Loucy (cell line): Measurements from ENCODE around the gene AGBL1.

ENCODE experiments used
- EZH2phosphoT487 ChIP-seq: fragments of 200-600 bp; IDR thresholded peaks from 2 replicates; pipeline ENCODE4 v1.6.1; 2018; ENCODE audit warnings: antibody characterized with exemption, mild to moderate bottlenecking, moderate library complexity, borderline replicate concordance
- TF ChIP-seq, protein P1 (sequence below): fragments of 200-600 bp; sonication (generic); conservative IDR thresholded peaks from 2 replicates; pipeline ENCODE4 v1.5.1; 2014; ENCODE audit warnings: mild to moderate bottlenecking, antibody characterized with exemption, low read length

DNA sequence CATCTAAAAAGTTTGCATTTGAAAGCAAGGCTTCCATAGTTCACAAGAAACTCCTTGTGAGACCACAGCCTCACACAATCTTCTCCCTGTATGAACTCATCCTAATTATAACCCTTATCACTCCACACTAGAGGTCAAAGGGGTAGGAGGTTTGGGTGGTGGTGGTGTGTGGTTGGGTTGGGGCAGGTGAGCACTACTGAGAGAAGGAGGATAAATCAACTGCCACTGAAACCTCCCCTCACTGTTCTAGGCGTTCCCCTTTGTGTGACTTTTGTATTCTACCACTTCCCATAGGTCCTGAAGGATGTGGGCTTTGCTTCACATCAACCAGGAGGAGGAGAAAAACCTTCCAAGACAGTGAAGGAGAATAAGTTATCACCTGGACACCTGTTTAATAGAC is 6.4 kb upstream of the AGBL1 start:
- TF ChIP-seq, protein P1, sequence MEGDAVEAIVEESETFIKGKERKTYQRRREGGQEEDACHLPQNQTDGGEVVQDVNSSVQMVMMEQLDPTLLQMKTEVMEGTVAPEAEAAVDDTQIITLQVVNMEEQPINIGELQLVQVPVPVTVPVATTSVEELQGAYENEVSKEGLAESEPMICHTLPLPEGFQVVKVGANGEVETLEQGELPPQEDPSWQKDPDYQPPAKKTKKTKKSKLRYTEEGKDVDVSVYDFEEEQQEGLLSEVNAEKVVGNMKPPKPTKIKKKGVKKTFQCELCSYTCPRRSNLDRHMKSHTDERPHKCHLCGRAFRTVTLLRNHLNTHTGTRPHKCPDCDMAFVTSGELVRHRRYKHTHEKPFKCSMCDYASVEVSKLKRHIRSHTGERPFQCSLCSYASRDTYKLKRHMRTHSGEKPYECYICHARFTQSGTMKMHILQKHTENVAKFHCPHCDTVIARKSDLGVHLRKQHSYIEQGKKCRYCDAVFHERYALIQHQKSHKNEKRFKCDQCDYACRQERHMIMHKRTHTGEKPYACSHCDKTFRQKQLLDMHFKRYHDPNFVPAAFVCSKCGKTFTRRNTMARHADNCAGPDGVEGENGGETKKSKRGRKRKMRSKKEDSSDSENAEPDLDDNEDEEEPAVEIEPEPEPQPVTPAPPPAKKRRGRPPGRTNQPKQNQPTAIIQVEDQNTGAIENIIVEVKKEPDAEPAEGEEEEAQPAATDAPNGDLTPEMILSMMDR = no peak
- TF ChIP-seq EZH2phosphoT487 = no peak
